Medulla oblongata (tissue), 1 donor: ENCODE data around the gene FLYWCH2.

Source experiments
- DNase-seq: peaks from one replicate; pipeline ENCODE4 v3.0.0-alpha.2; 2015; ENCODE audit errors: extremely low spot score

Gene FLYWCH2, protein sequence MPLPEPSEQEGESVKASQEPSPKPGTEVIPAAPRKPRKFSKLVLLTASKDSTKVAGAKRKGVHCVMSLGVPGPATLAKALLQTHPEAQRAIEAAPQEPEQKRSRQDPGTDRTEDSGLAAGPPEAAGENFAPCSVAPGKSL

DNA sequence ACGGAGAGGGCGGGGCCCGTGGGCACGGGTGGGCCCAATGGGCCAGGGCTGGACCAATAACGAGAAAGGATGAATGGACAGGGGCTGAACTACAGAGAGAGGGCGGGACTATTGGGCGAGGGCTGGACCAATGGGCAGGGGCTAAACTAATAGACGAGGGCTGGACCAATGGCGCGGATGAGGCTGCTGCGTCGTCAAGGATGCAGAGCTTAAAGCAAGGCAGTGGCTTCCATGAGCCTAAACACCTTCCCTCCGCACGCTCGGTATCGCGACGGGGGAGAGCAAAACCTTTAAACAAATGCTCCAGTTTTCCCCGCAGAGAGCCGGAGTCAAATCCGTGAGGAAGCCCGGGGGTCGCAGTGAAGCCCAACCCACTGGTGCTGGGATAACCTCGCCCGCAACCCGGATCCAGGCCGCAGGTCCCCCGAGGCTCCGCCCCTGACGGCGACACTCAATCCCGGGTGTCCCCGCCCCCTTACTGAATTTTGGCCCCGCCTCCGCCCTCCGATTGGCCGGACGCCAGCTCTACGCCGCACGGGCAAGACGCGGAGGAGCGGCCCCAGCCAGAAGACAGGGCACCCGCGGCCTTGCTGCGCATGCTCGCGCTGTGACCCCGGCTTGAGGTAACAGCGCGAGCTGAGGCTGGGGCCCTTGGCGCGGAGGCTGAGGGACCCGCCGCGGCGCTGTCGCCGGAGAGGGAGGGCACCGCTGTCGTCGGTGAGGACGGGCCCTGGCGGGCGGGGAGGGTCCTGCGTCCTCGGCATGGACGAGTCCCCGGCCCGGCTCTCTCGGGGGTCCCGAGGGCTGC is at the start of gene FLYWCH2:
Gene FLYWCH2, plus strand, starts transcription at position 566 of the 808 bp plus-strand sequence. CDS start 13,235 bp downstream, outside the sequence.
- peak; percentile 99 for DNase-seq

DNA sequence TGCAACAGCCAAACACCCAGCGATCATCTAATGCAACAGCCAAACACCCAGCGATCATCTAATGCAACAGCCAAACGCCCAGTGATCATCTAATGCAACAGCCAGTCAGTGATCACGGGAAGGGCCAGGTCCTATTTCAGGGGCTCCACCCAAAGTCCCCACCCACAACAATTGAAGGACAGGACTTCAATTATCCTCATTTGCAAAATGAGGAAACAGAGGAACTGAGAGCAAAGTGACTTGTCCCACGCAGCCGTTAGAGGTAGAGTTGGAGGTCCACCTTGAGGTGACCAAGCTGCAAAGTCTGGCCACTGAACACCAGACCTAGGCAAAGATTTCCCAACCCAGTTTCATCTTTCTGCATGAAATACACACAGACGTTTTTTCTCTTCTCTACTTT is 49.2 kb upstream of the FLYWCH2 start:
- DNase-seq: no peak

DNA sequence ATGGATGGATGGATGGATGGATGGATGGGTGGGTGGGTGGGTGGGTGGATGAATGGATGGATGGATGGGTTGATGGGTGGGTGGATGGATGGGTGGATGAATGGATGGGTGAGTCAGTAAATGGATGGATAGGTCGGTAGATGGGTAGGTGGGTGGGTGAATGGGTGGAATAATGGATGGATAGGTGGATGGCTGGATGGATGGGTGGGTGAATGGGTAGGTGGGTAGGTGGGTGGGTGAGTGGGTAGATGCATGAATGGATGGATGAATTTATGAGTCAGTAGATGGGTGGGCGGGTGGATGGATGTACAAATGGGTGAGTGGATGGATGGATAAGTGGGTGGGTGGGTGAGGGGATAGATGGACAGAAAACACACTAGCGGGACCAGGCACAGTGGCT is 48.0 kb upstream of the FLYWCH2 start:
- no peak for DNase-seq

GRCh38 chr16:2835638-2836493 is 47.1 kb upstream of the FLYWCH2 start:
- DNase-seq: no peak

DNA sequence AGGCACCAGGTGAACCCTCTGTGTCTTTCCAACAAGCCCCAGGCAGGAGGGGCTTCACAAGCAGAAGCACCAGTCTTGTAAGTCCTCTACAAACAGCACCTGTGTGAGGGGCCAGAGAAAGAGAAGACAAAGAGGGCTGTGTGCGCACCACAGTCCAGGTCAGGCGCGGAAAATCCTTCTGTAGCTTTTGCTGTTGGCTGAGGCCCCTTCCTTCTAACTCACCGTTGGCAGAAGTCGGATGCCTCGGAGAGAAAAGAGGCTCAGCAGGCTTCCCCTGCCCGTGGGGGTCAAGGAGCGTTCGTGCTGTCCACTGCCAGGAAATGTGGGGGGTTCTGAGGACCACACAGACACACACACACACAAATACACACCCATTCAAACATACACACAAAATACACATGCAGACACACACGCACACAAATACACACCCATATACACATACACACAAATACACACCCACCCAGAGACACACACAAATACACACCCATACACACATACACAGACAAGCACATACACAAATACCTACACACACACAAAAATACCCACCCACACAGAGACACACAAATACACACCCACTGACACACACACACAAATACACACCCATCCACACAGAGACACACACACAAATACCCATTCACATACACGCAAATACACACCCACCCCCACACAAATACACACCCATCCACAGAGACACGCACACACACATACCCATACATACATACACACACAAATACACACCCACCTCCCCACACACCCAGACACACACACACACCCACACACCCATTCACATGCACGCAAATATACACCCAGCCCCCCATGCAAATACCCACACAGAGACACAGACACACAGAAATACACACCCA is 46.1 kb upstream of the FLYWCH2 start:
- no peak for DNase-seq

- DNase-seq: peak; percentile 79
Observed at GRCh38 chr16:2838928-2839327, 44.1 kb upstream of the FLYWCH2 start.

DNA sequence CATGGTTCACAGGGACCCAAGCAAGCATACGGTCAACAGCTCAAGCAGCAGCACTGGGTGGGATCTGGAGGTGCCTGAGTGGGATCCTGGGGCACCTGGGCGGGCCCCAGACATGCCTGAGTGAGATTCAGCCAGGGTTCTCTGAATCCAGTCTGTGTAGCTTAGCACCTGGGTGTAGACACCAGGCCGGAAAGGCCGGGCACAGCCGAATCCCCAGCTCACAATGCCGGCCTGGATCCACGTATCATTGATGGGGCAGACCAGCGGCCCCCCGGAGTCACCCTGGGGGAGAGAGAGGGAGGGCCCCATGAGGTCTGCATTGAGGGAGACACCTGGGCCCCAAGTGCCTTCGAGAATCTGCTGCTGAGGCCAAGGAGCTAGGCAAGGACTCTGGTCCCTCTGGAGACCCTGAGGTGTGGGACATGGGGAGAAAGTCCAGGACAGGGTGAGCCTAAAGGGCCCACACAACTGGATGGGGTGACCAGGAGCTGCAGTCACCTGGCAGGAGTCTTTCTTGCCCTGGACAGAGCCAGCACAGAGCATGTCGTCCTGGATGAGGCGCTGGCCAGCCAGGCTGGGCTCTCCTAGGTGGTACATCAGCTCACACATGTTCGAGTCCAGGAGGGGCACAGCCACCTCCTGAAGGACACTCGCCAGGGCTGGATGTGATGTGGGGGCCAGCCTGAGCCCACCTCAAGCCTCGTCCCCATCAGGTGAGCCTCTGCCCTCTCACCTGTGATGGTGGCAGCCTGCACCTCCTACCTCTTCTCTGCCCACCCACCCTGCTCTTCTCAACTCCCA is 43.2 kb upstream of the FLYWCH2 start:
- DNase-seq: no peak

DNA sequence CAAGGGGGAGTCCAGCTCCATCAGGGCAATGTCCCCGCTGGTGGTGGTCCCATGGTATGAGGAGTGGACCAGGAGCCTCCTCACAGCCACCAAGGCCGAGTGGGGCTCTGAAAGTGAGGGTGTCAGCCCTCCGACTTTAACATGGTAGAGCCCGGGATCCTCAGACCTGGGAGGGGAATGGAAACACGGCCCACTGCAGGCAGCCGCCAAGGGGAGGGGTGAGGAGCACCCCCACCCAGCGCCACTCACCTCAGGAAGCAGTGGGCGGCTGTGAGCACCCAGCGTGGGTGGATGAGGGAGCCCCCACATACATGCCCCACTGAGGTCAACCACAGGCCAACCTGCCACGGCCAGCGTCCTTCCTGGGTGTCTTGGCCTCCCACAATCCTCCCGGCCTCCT is 42.1 kb upstream of the FLYWCH2 start:
- no peak for DNase-seq

DNA sequence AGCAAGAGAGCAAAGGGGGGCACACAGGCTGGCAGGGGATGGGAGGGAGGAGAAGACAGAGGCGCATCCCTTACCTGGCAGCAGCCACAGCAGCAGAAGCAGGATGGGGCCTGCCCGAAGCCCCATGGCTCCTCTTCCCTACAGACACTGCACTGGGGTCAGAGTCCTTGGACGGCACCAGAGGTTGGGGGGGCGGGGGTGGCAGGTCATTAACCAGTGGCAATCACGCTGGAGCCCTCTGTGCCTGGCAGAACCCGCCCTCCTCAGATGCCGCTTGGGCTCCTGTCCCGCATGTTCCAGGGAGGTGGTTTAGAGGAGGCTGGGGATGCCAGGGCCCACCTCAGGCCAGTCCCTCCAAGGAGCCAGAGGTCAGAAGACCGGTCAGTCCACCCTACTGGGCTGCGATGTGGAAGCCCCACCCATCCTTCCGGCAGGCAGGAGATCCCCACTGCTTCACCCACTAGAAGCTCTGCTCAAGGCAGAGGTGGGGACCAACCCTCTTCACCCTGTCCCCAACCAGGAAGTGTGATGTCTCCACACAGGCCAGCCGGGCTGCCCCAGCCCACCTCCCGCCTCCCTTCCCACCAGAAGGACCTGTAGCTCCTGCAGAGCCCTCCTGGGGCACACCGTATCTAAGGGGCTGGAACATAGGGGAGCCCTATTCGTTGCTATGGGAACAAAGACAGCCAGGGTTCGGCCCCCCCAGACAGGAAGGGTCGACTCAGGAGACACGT is 41.2 kb upstream of the FLYWCH2 start:
- no peak for DNase-seq

- DNase-seq: peak; percentile 15
Observed at GRCh38 chr16:2842340-2843000, 40.5 kb upstream of the FLYWCH2 start.

- DNase-seq: no peak
Observed at GRCh38 chr16:2843526-2843925, 39.5 kb upstream of the FLYWCH2 start.

DNA sequence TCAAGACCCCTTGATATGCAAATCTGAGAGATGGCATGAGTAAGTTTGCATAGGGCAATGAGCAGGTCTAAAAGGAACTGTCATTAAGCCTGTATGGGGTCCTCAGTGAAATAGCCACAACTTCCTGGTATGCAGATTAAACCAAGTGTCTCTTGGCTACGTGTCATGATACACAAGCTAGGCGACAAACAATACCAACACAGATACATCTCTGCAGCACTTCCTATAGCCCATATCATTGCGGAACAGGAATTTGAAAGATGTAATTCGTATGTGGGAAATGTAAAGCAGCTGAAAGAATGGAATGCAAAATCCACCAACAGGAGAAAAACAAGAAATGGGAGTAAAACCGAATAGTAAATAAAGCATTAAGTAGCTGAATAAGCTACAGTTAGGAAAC is 37.9 kb upstream of the FLYWCH2 start:
- no peak for DNase-seq

GRCh38 chr16:2846511-2847310 is 36.3 kb upstream of the FLYWCH2 start:
- no peak for DNase-seq

- DNase-seq: no peak
Observed at GRCh38 chr16:2848933-2849725, 33.9 kb upstream of the FLYWCH2 start.

GRCh38 chr16:2852003-2852730 is 30.8 kb upstream of the FLYWCH2 start:
- no peak for DNase-seq

GRCh38 chr16:2852731-2853507 is 30.1 kb upstream of the FLYWCH2 start:
- no peak for DNase-seq
